ENCODE data around the gene TRIM2. TPM values are rescaled to one million over a fixed set of nuclear protein-coding genes. Genes with fewer than 3 reads are reported as not detected.

Gene TRIM2
- total RNA-seq, 2 experiments from 2014 or later = 0.06 to 0.29 TPM

- H3K36me3 ChIP-seq (ENCODE audit: insufficient read depth, low read length) = no peaks in the 10 kb centered on the region
- BruUV-seq (replicated peaks) = no TSS peak
- no peaks in the 10 kb centered on the region for H3K9me3 ChIP-seq (ENCODE audit: low read length)
- no peaks in the 10 kb centered on the region for H4K20me1 ChIP-seq (ENCODE audit: insufficient read depth, low read length)
- intact Hi-C loops (cut with micrococcal nuclease; ENCODE audit: unreplicated experiment) = loop anchor here (10.0 kb wide), 1 partner anchor 403 kb away; no protein-coding TSS in a partner anchor
- H3K4me1 ChIP-seq (ENCODE audit: insufficient read depth, low read length, poor library complexity, severe bottlenecking) = peaks cover 12% of the 10 kb centered on the region
- no peak overlapping the region for H3K4me2 ChIP-seq (ENCODE audit: low read length)
- ChIA-PET CTCF (ENCODE audit: unreplicated experiment) (no interaction called here), POLR2A (no interaction called here)
- H3K27ac ChIP-seq (ENCODE audit: low read depth, low read length, poor library complexity, severe bottlenecking) = no peak overlapping the region
- H2AFZ ChIP-seq (ENCODE audit: low read length) = peak overlapping the region; percentile 48
- no peak for TF ChIP-seq CTCF (conservative IDR thresholded peaks at IDR 0.05; ENCODE audit: low read length)
- no peak for TF ChIP-seq EZH2phosphoT487 (IDR thresholded peaks at IDR 0.05; ENCODE audit: borderline replicate concordance, low read depth, low read length)
- DNase-seq (ENCODE audit: low spot score) = no peak
- no peaks in the 10 kb centered on the region for H3K9me2 ChIP-seq (ENCODE audit: insufficient read depth, low read length)
- no peaks in the 10 kb centered on the region for H3K79me2 ChIP-seq (ENCODE audit: insufficient read depth, low read depth, low read length)
- H3K4me3 ChIP-seq (ENCODE audit: low read depth, low read length, poor library complexity, severe bottlenecking) = no peak overlapping the region
Observed at GRCh38 chr4:153241970-153242838, 38.0 kb downstream of the TRIM2 start.

GRCh38 chr4:153242839-153243324 lies 38.6 kb downstream of the TRIM2 start:
- peak overlapping the region; percentile 48; the same call in 1 of the 2 replicates for H2AFZ ChIP-seq (ENCODE audit: low read length)
- H4K20me1 ChIP-seq (ENCODE audit: insufficient read depth, low read length) = no peaks in the 10 kb centered on the region
- H3K36me3 ChIP-seq (ENCODE audit: insufficient read depth, low read length) = no peaks in the 10 kb centered on the region
- no peak for DNase-seq (ENCODE audit: low spot score)
- intact Hi-C loops (cut with micrococcal nuclease; ENCODE audit: unreplicated experiment) = loop anchor here (10.0 kb wide), 1 partner anchor 402 kb away; no protein-coding TSS in a partner anchor
- H3K9me3 ChIP-seq (ENCODE audit: low read length) = no peaks in the 10 kb centered on the region
- H3K4me1 ChIP-seq (ENCODE audit: insufficient read depth, low read length, poor library complexity, severe bottlenecking) = peaks cover 12% of the 10 kb centered on the region
- POLR2A ChIA-PET = no interaction called here
- H3K27ac ChIP-seq (ENCODE audit: low read depth, low read length, poor library complexity, severe bottlenecking) = no peak overlapping the region
- H3K4me2 ChIP-seq (ENCODE audit: low read length) = no peak overlapping the region
- no TSS peak for BruUV-seq (replicated peaks)
- no peak for TF ChIP-seq EZH2phosphoT487 (IDR thresholded peaks at IDR 0.05; ENCODE audit: borderline replicate concordance, low read depth, low read length)
- no peak for TF ChIP-seq CTCF (conservative IDR thresholded peaks at IDR 0.05; ENCODE audit: low read length)
- CTCF ChIA-PET (ENCODE audit: unreplicated experiment) = no interaction called here
- H3K79me2 ChIP-seq (ENCODE audit: insufficient read depth, low read depth, low read length) = no peaks in the 10 kb centered on the region
- H3K9me2 ChIP-seq (ENCODE audit: insufficient read depth, low read length) = no peaks in the 10 kb centered on the region
- no peak overlapping the region for H3K4me3 ChIP-seq (ENCODE audit: low read depth, low read length, poor library complexity, severe bottlenecking)

GRCh38 chr4:153243468-153243867 lies 39.2 kb downstream of the TRIM2 start:
- Histone ChIP-seq H4K20me1 (ENCODE audit: insufficient read depth, low read length) (no peaks in the 10 kb centered on the region), H3K79me2 (ENCODE audit: insufficient read depth, low read depth, low read length) (no peaks in the 10 kb centered on the region), H3K4me1 (ENCODE audit: insufficient read depth, low read length, poor library complexity, severe bottlenecking) (peaks cover 13% of the 10 kb centered on the region), H3K27ac (ENCODE audit: low read depth, low read length, poor library complexity, severe bottlenecking) (no peak overlapping the region), H2AFZ (ENCODE audit: low read length) (no peak overlapping the region), H3K36me3 (ENCODE audit: insufficient read depth, low read length) (no peaks in the 10 kb centered on the region), H3K9me3 (ENCODE audit: low read length) (no peaks in the 10 kb centered on the region), H3K9me2 (ENCODE audit: insufficient read depth, low read length) (no peaks in the 10 kb centered on the region), H3K4me2 (ENCODE audit: low read length) (no peak overlapping the region), H3K4me3 (ENCODE audit: low read depth, low read length, poor library complexity, severe bottlenecking) (no peak overlapping the region)
- intact Hi-C loops (cut with micrococcal nuclease; ENCODE audit: unreplicated experiment) = loop anchor here (10.0 kb wide), 1 partner anchor 401 kb away; no protein-coding TSS in a partner anchor
- no peak for TF ChIP-seq CTCF (conservative IDR thresholded peaks at IDR 0.05; ENCODE audit: low read length)
- no peak for TF ChIP-seq EZH2phosphoT487 (IDR thresholded peaks at IDR 0.05; ENCODE audit: borderline replicate concordance, low read depth, low read length)
- ChIA-PET CTCF (ENCODE audit: unreplicated experiment) (no interaction called here), POLR2A (interaction anchor here (0.7 kb wide), 1 partner anchor 398 kb away, joined by 4 read pairs; no protein-coding TSS in a partner anchor)
- BruUV-seq (replicated peaks) = no TSS peak
- DNase-seq (ENCODE audit: low spot score) = no peak
